ENCODE data around the gene FAM219B. TPM values are rescaled to one million over a fixed set of nuclear protein-coding genes. Genes with fewer than 3 reads are reported as not detected.

The FAM219B gene
- total RNA-seq, 4 donors from 2014 or later = 32.9 to 343 (median 86.5) TPM

DNA sequence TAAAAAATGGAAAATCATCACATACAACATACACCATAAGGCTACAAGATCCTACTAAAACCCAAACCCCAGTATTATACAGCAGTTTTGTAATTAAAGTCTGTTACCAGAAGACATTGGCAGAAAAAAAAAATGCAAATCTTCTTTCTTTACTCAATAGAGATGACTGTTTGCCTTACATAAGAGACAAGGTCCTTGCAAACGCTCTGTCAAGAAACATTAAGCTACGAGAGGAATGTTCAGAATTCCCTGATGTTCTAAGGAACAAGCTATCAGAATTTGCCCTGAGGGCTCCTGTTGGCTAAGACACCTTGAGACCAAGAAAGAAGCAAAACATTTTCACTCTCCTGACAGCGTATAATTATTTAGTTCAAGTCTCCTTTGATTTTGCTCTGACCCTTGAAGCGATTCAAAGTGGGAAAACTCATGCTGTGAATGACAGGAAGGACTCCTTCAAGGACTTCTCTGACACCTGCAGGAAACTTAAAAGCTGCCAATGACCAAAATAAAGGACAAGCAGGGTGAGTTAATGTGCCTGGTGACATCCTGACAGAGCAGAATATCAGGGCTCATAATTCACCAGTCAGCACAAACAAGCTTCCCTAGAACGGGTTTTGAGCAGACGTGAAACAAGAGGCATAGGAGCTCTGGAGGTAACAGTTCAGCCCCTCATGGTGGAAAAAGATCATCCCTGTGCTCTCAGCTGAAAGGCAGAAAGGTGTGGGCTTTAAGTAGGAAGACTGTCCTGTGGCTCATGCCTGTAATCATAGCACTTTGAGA is 36.0 kb downstream of the FAM219B start:
- Histone ChIP-seq H3K27ac (peak overlapping the region; percentile 2 to 56), H3K27me3 (no peaks in the 10 kb centered on the region), H3K9me3 (no peaks in the 10 kb centered on the region), H3K36me3 (no peaks in the 10 kb centered on the region), H3K4me1 (peaks cover 11 to 28% of the 10 kb centered on the region in 2 donors), H3K4me3 (no peak overlapping the region)
- DNase-seq = no peak
- intact Hi-C loops (cut with DNase I; ENCODE audit: low total_unique reads) = no loop called here
- TF ChIP-seq, protein P1, sequence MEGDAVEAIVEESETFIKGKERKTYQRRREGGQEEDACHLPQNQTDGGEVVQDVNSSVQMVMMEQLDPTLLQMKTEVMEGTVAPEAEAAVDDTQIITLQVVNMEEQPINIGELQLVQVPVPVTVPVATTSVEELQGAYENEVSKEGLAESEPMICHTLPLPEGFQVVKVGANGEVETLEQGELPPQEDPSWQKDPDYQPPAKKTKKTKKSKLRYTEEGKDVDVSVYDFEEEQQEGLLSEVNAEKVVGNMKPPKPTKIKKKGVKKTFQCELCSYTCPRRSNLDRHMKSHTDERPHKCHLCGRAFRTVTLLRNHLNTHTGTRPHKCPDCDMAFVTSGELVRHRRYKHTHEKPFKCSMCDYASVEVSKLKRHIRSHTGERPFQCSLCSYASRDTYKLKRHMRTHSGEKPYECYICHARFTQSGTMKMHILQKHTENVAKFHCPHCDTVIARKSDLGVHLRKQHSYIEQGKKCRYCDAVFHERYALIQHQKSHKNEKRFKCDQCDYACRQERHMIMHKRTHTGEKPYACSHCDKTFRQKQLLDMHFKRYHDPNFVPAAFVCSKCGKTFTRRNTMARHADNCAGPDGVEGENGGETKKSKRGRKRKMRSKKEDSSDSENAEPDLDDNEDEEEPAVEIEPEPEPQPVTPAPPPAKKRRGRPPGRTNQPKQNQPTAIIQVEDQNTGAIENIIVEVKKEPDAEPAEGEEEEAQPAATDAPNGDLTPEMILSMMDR (IDR thresholded peaks at IDR 0.05) = no peak
- TF ChIP-seq POLR2A (IDR thresholded peaks at IDR 0.05) = no peak

DNA sequence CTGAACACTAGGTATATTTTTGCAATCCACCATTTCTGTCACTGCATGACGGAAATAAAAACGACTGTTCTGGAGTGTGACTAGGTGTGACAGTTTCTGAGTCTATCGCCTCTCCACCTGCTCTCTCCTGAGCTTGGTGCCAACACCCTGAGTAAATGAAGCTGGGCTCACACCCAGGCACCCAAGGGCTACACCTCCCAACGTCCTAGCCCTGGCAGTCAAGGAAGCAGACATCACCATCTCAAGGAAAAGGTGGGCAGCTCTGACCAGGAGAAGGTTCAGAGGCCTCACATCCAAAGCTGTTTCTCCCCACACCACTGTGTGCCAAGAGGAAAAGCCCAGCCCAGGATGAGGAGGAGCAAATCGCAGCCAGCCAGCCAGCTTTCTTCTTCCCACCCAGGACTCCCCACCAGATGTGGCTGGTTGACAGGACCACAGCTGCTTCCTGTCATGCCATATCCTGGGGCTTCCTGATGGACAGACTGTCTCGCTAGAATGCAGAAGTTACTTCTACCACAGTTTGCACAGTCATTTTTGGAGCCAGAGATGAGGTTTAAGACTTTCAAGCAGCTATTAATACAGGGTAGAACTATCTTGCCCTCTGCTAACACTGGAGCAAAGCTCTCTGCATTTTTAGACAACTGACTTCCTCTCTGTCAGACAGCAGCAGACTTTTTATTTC is 36.8 kb downstream of the FAM219B start:
- Histone ChIP-seq H3K9me3 (no peaks in the 10 kb centered on the region), H3K4me3 (no peak overlapping the region), H3K27me3 (no peaks in the 10 kb centered on the region), H3K4me1 (peaks cover 11 to 28% of the 10 kb centered on the region in 2 donors), H3K27ac (peak overlapping the region; percentile 7 to 56), H3K36me3 (no peaks in the 10 kb centered on the region)
- TF ChIP-seq POLR2A (IDR thresholded peaks at IDR 0.05) = no peak
- TF ChIP-seq, protein P1 (IDR thresholded peaks at IDR 0.05) = no peak
- intact Hi-C loops (cut with DNase I; ENCODE audit: low total_unique reads) = no loop called here
- peak; percentile 20 to 36 for DNase-seq

DNA sequence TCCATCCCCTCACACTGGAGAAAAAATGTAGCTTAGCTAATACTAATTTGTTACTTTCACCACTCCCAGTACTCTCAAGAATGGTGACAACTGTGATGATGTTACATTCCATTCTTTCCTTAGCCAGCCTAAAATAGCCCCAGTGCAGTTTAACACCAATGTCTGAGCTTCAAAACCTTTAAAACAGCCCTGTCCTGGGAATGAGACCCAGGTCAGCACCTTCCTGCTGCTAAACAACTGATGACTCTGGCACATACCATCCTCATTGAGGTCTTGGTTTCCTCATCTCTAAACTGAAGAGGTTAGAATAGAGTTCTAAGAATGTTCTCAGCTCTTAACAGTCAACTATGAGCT is 37.3 kb downstream of the FAM219B start:
- intact Hi-C loops (cut with DNase I; ENCODE audit: low total_unique reads) = no loop called here
- Histone ChIP-seq H3K27ac (peak overlapping the region; percentile 7 to 35), H3K4me3 (no peak overlapping the region), H3K36me3 (no peaks in the 10 kb centered on the region), H3K4me1 (peaks cover 11 to 28% of the 10 kb centered on the region in 2 donors), H3K9me3 (no peaks in the 10 kb centered on the region), H3K27me3 (no peaks in the 10 kb centered on the region)
- no peak for TF ChIP-seq POLR2A (IDR thresholded peaks at IDR 0.05)
- TF ChIP-seq, protein P1 (IDR thresholded peaks at IDR 0.05) = no peak
- no peak for DNase-seq

DNA sequence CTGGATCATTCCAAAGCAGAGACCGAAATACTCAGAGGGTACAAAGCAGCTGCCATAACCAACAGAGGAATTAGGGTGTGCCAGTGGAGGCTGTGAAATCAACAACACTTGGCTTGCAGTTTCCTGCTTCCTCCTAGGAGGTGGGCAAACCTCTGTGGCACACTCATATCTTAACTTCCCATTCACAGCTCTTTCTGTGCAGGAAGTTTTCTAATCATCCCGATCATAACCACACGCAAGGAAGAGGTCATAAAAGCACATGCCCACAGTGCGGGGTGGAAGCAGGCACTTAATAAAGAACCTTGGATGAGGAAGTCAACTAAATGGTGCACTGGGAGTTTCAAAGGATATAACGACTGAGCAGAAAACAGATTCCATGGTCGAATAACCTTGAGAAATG is 38.6 kb downstream of the FAM219B start:
- no peak overlapping the region for H3K4me3 ChIP-seq
- no peaks in the 10 kb centered on the region for H3K27me3 ChIP-seq
- DNase-seq = no peak
- H3K9me3 ChIP-seq = no peaks in the 10 kb centered on the region
- H3K27ac ChIP-seq = no peak overlapping the region
- intact Hi-C loops (cut with DNase I; ENCODE audit: low total_unique reads) = no loop called here
- TF ChIP-seq, protein P1 (IDR thresholded peaks at IDR 0.05) = no peak
- TF ChIP-seq POLR2A (IDR thresholded peaks at IDR 0.05) = no peak
- no peaks in the 10 kb centered on the region for H3K36me3 ChIP-seq
- H3K4me1 ChIP-seq = peaks cover 11 to 28% of the 10 kb centered on the region in 2 donors

DNA sequence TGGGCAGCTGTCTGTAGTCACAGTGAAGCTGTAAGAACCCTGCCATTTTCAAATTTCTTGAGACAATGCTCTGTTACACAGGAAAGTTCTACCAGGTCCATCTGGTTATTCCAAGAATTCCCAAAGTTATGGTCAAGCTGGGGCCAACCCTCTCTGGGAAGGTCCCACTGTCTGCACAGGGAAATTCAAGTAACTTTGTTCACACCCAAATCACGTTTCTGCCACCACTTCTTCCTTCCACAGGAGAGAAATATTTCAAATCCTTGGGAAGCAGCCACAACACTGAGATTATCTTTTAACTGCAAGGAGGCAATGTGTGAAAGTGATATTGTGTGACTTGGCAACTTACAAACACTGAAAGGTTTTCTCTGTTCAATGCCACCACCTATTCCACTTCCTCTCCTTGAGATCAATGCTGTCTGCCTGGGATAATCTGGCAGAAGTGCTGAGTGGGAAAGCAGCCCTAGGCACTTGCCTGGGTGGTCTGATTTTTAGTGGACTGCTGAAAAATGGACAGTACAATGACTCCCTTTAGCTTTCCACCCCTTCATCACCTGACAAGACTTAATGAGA is 39.1 kb downstream of the FAM219B start:
- no peaks in the 10 kb centered on the region for H3K27me3 ChIP-seq
- no peaks in the 10 kb centered on the region for H3K36me3 ChIP-seq
- DNase-seq = no peak
- no peak overlapping the region for H3K27ac ChIP-seq
- H3K4me1 ChIP-seq = peaks cover 11 to 28% of the 10 kb centered on the region in 2 donors
- TF ChIP-seq, protein P1 (IDR thresholded peaks at IDR 0.05) = no peak
- TF ChIP-seq POLR2A (IDR thresholded peaks at IDR 0.05) = no peak
- H3K9me3 ChIP-seq = no peaks in the 10 kb centered on the region
- H3K4me3 ChIP-seq = no peak overlapping the region
- intact Hi-C loops (cut with DNase I; ENCODE audit: low total_unique reads) = no loop called here

Measured in uterus (tissue), 4 donors.